ENCODE results near the gene NEU1. TPM values are rescaled to one million over a fixed set of nuclear protein-coding genes. Genes with fewer than 3 reads are reported as not detected.

The NEU1 gene
- total RNA-seq, 1 experiment from 2014 or later: 15.1 TPM

DNA sequence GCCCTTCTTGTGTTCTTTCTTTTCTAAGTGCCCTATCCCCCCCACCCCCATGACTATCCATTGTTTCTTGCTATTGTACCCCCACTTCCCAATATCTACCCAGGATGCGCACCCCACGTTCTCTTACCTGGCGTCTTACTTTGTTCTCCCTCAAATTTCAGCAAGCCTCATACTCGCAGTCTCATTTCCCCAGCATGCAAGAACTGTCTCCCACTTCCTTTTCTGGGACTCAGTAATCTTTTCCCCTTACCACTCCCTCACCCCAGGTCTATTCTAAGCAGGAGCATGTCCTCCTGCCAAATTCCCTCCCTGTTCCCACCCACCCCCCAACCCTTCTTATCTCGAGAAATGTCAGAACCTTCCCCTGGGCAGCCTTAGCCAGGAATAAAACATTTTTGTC is 36.6 kb upstream of the NEU1 start:
- Histone ChIP-seq H3K36me3 (ENCODE audit: control insufficient read depth in 1 of 2, insufficient read depth in 2 of 2, low read length in 2 of 2) (peaks cover 4 to 17% of the 10 kb centered on the region in 2 experiments), H3K4me1 (ENCODE audit: control insufficient read depth in 1 of 2, insufficient read depth in 2 of 2, low read length in 2 of 2) (peaks cover 12 to 34% of the 10 kb centered on the region in 2 experiments), H3K79me2 (ENCODE audit: insufficient read depth, low read length) (peaks cover 18% of the 10 kb centered on the region; the same call in 1 of the 2 replicates), H3K27me3 (ENCODE audit: insufficient read depth, low read length) (no peaks in the 10 kb centered on the region), H3K4me2 (ENCODE audit: low read length) (no peak overlapping the region), H3K9ac (ENCODE audit: low read length) (no peak overlapping the region), H3K9me3 (ENCODE audit: control insufficient read depth in 1 of 2, insufficient read depth in 1 of 2, low read depth in 1 of 2, low read length in 2 of 2) (no peaks in the 10 kb centered on the region), H3K27ac (ENCODE audit: low read depth, low read length) (no peak overlapping the region), H2AFZ (ENCODE audit: low read depth, low read length, poor library complexity, severe bottlenecking) (no peak overlapping the region), H3K4me3 (replicated peaks in 1 of 2; ENCODE audit: low read depth in 1 of 2, low read length in 2 of 2) (no peak overlapping the region), H3K9me2 (ENCODE audit: insufficient read depth) (no peaks in the 10 kb centered on the region), H4K20me1 (ENCODE audit: insufficient read depth) (no peaks in the 10 kb centered on the region)
- CTCF ChIA-PET: no interaction called here
- BruUV-seq (replicated peaks): no TSS peak
- POLR2A ChIA-PET: interaction anchor here (1.3 to 1.7 kb wide), 2 partner anchors 56 to 64 kb away, joined by 3 to 4 read pairs; no protein-coding TSS in a partner anchor
- intact Hi-C loops (cut with micrococcal nuclease): loop anchor here (5.0 kb wide), 1 partner anchor 232 kb away; the partner anchor contains the start of genes CSNK2B and LY6G5B
- RAD21 ChIA-PET (ENCODE audit: low non-redundant PET in 1 of 2, low total read pairs in 2 of 2, uncharacterized antibody in 2 of 2, unreplicated experiment in 2 of 2): no interaction called here
- no peak for ATAC-seq
- TF ChIP-seq, protein P1, sequence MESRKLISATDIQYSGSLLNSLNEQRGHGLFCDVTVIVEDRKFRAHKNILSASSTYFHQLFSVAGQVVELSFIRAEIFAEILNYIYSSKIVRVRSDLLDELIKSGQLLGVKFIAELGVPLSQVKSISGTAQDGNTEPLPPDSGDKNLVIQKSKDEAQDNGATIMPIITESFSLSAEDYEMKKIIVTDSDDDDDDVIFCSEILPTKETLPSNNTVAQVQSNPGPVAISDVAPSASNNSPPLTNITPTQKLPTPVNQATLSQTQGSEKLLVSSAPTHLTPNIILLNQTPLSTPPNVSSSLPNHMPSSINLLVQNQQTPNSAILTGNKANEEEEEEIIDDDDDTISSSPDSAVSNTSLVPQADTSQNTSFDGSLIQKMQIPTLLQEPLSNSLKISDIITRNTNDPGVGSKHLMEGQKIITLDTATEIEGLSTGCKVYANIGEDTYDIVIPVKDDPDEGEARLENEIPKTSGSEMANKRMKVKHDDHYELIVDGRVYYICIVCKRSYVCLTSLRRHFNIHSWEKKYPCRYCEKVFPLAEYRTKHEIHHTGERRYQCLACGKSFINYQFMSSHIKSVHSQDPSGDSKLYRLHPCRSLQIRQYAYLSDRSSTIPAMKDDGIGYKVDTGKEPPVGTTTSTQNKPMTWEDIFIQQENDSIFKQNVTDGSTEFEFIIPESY (IDR thresholded peaks at IDR 0.05; ENCODE audit: extremely low read depth, insufficient replicate concordance, low read length): no peak
- TF ChIP-seq RAD21 (IDR thresholded peaks at IDR 0.05; ENCODE audit: low read depth): no peak
- TF ChIP-seq, protein P2, sequence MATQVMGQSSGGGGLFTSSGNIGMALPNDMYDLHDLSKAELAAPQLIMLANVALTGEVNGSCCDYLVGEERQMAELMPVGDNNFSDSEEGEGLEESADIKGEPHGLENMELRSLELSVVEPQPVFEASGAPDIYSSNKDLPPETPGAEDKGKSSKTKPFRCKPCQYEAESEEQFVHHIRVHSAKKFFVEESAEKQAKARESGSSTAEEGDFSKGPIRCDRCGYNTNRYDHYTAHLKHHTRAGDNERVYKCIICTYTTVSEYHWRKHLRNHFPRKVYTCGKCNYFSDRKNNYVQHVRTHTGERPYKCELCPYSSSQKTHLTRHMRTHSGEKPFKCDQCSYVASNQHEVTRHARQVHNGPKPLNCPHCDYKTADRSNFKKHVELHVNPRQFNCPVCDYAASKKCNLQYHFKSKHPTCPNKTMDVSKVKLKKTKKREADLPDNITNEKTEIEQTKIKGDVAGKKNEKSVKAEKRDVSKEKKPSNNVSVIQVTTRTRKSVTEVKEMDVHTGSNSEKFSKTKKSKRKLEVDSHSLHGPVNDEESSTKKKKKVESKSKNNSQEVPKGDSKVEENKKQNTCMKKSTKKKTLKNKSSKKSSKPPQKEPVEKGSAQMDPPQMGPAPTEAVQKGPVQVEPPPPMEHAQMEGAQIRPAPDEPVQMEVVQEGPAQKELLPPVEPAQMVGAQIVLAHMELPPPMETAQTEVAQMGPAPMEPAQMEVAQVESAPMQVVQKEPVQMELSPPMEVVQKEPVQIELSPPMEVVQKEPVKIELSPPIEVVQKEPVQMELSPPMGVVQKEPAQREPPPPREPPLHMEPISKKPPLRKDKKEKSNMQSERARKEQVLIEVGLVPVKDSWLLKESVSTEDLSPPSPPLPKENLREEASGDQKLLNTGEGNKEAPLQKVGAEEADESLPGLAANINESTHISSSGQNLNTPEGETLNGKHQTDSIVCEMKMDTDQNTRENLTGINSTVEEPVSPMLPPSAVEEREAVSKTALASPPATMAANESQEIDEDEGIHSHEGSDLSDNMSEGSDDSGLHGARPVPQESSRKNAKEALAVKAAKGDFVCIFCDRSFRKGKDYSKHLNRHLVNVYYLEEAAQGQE (IDR thresholded peaks at IDR 0.05; ENCODE audit: low read depth): no peak
- no peak for TF ChIP-seq SRF (IDR thresholded peaks at IDR 0.05; ENCODE audit: low read depth)
- TF ChIP-seq POLR2A (IDR thresholded peaks at IDR 0.05; ENCODE audit: borderline replicate concordance, extremely low read depth, insufficient read depth, insufficient read length): no peak
- no peak for DNase-seq (ENCODE audit: low read depth, low spot score)

All from HCT116 (cell line).